DMS 273 (cell line): Measurements from ENCODE around the gene ARID5A.
A peak's percentile ranks its signal among the peaks of the same experiment; 100 is the strongest.
"Not testable (repeated sequence)": the region's sequence is repeated elsewhere in the genome, so short reads cannot be mapped to it uniquely, and the experiment has no call there.

Experiments
- DNase-seq: peaks from one replicate; lab custom pipeline; 2025; ENCODE audit not compliant: unreplicated experiment; lab: John Stamatoyannopoulos, UW

ARID5A gene

GRCh38 chr2:96536445-96537065, at the start of gene ARID5A:
TSS of gene ARID5A (plus strand) at chr2:96536752. CDS start at chr2:96536827, 75 bp downstream.
- peak; percentile 97 for DNase-seq

DNA sequence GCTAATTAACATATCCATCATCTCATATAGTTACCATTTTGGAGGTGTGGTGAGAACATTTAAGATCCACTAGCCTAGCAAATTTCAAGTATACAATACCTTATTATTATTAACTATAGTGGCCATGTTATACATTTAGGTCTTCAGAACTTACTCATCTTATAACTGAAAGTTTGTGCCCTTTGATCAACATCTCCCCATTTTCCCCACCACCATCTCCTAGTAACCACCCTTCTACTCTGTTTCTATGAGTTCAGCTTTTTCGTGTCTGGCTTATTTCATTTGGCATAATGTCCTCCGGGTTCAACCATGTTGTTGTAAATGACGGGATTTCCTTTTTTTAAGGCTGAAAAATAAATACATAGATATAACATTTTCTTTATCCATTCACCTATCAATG, 47.3 kb upstream of the ARID5A start:
- DNase-seq, result no peak

DNA sequence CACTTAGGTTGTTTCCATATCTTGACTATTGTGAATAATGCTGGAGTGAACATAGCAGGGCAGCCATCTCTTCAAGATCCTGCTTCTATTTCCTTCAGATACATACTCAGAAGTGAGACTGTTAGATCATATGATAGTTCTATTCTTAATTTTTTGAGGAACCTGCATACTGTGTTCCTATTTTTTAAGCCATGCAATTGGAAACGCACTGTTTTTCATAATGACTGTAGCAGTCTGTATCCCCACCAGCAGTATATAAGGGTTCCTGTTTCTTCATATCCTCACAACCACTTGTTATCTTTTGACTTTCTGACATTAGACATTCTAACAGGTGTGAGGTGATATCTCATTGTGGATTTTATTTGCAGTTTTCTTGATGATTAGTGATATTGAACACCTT, 46.9 kb upstream of the ARID5A start:
- DNase-seq, result no peak

GRCh38 chr2:96491860-96492497, 44.6 kb upstream of the ARID5A start:
- no peak for DNase-seq

- no peak for DNase-seq
Observed at GRCh38 chr2:96493072-96493471, 43.5 kb upstream of the ARID5A start.

DNA sequence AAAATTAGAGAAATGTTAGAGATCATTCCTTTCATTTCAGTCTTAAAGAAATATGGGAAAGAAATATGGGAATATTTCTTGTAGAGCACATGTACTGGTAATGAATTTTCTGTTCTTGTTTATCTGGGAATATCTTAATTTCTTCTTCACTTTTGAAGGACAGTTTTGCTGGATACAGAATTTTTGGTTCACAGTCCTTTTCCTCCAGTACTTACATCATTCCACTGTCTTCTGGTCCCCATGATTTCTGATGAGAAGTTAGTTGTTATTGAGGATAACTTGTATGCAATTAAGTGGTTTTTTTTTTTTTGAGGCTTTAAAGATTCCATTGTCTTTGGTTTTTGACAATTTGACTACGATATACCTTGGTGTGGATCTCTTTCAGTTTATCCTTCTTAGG, 42.4 kb upstream of the ARID5A start:
- no peak for DNase-seq

DNA sequence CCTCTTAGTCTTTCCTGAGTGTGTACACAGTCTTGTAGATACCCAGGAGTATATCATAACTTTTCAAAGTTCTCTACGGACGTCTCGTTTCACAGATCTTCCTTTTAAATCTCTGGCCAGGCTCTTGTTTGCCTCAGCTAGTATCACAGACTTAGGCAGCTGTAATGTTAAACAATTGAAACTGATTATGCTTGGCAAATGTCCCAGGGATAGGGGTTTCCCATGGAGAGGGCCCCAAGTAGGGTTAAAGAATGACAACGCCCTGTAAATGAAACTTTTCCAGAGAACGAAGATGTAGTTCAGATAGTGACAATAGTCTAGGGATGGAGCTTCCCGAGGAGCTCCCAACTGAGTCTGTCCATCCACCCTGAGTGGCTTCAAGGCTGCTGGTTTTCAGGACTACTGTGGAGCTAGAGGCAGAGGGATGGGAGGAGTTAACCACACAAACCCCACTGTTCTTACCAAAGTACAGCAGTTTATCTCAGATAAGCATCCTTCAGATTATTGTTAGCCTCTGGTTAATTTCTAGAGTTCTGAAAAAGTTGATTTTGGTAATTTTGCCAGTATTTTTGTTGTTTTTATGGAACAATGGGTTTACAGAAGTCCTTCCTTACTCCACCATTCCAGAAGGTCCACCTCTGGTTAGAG, 40.4 kb upstream of the ARID5A start:
- no peak for DNase-seq

DNA sequence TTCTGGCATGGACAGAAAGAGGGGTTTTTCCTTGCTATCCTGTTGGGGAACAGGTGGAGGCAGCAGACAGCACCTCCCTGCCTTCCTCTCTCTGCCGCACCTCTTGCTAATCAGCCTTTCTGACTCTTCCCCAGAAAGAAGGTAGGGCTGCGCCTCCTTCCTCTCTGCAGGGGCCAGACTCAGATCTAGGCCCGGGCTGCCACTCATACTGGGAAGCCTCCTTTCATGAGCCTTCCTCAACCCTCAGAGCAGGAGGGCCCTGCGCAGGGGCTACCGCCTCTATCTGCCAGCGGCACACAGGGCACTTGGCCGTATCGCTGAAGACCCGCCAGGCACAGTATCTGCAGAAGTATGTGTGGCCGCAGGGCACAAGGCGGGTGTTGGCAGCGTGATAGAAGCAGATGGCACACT, 38.5 kb upstream of the ARID5A start:
- peak; percentile 58 for DNase-seq

DNA sequence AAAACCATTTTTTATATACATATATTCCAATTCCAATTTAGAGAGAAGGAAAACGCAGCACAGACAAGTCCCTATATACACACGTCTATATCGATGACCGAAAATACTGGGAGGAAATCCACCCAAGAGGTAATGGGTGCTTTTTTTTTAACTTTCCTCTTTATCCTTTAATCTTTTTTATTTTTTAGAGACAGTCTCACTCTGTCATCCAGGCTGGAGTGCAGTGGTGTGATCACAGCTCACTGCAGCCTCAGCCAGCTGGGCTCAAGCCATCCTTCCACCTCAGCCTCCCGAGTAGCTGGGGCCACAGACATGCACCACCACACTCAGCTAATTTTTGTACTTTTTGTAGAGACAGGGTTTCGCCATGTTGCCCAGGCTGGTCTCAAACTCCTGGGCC, 37.9 kb upstream of the ARID5A start:
- not testable (repeated sequence) for DNase-seq

DNA sequence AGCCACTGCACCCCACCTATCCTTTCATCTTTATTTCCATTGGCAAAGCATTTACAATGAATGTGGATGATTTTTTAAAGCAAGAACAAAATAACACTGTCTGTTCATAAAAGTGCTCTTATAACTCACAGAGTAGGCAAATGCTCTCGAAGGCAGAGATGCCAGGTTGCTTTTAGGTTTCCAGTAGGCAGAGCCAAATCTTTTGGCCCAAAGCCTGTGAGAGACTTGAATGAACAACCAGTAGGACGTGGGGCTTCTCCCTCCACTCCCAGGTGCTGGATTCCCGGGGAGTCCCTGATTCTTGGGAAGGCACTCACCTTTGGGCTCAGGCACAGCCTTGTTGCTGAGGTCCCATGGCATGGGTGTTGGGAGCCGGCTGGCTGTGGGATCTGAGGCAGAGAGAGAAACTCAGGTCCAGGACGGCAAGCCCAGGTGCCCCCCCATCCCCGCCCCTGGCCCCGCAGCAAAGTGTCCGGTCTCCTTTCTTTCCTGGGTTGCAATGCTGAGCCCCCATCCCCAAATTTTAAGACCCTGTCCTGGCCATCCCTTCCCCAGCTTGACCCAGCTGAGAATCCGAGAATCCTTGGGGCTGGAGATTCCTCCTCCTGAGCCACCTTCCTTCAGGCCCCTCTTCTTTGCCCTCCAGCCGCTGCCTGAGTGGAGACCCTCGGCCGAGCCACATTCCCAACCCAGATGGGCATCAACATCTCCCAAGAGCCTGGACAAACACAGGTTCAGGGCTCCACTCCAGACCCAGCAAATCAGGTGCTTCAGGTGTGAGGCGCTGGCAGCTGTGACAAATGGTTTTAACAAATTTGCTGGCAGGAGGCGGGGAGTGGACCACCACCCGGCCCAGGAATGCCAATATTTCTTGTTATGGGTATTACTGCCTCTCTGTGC, 37.2 kb upstream of the ARID5A start:
- DNase-seq, result no peak

DNA sequence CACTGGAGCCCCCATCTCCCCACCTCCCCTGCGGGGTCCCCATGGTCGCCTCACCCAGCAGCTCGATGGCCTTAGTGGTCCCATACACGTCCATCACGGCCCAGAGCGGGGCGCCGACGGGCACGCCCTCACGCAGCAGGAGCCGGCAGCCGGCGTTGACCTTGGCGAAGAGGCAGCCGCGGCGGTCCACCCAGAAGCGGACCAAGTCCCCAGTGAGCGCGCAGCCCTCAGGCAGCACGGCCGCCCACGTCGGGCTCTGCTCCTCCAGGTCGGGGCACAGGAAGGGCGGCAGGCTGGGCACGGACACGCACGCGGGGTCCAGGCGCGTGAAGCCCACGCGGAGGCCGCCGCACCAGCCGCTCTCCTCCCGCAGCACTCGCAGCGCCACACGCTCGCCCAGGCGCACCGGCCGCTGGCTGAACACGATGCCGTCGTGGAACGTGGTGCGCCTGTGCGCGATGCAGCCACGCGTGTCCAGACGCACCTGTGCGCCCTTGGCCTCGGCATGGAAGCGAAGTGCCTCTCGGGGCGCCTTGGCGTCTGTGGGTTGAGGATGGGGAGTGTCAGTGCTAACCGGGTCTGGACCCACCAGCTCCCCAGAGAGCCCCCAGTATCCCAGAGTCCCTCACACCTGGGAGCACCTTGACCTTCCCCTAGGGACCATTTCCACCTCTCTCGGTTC, 36.0 kb upstream of the ARID5A start:
- no peak for DNase-seq

GRCh38 chr2:96501471-96501874, 35.1 kb upstream of the ARID5A start:
- no peak for DNase-seq

GRCh38 chr2:96501886-96502810, 34.4 kb upstream of the ARID5A start:
- DNase-seq, result no peak

DNA sequence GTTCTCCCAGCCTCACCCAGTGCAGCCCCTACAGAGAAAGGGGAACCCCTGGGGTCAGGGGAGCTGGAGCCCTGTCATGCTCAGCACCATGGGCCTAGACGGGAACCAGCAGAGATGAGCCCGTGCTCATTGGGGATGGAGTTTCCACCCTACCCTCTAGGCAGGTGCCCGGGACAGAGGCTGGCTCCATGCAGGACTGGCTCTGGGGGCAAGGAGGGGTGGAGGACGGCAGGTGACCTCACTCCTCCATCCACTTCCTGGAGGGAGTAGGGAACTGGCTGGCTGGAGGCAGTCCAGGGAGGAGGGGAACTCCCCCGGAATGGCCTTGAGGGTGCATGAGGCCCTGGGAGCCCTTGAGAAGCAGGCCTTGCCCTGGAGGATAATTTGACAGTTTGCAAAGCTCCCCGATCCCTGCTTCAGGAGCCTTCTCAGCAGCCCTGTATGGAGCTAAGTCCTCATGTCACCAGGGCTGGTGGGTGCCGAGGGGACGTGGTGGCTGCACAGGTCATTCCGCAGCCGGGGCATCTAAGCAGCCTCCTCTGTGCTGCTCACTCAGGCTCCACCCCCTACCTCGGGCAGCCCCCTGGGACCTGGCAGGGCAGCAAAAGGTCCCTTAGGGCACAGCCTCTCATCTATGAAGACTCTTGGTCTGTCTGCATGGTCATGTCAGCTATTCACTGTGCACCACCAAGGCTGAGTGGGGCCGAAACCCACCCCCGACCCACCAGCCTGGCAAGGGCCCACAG, 33.5 kb upstream of the ARID5A start:
- DNase-seq, result no peak

GRCh38 chr2:96503637-96504243, 32.8 kb upstream of the ARID5A start:
- no peak for DNase-seq

- DNase-seq, result no peak
Observed at GRCh38 chr2:96505231-96505889, 31.2 kb upstream of the ARID5A start, which contains the start of gene NEURL3. TSS of gene NEURL3 (minus strand) at chr2:96505357. CDS start at chr2:96505286, 71 bp downstream.

DNA sequence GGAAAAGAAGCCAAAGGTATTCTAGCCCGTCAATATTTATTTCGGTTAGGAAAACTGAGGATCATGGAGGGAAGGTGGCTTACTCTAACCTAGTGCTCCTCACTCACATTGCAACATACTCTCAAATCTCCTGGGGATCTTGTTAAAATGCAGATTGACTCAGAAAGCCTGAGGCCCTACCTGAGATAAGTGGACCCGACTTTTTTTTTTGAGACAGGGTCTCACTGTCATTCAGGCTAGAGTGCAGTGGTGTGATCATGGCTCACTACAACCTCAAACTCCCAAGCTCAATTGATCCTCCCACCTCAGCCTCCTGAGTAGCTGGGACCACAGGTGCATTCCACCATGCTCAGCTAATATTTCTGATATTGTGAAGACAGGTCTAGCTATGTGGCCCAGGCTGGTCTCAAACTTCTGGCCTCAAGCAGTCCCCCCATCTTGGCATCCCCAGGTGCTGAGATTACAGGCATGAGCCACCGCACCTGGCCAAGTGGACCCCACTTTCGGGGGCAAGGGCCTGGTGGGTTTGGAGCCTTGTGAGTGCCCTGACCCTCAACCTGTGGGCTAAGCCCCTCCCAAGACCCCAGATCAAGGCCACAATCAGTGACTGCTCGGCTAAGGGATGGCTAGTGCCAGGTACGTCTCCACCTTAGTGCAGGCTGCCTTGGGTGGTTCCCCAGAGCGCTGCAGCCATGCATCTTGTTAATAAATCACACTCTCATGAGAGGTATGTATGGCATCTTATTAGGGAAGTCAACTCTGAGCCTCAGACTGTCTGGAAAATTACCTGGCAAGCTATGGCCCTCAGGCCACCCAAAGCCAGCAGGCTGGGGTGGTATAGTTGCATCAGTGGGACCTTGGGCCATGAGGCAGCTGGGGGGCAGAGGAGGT, 30.3 kb upstream of the ARID5A start:
- no peak for DNase-seq
